Tibial artery (tissue), 4 donors: ENCODE data around the gene MACF1.

ENCODE experiments used
- DNase-seq, 2 donors: peaks; one replicate each; pipeline ENCODE4 v3.0.0-alpha.2; 2019
- H3K27ac ChIP-seq, 2 donors: fragments of 200-600 bp; sonication (generic) in 1 of 2; 1 replicate in 1 of 2; 2 replicates in 1 of 2; pipeline ENCODE4 v1.5.1; 2018 to 2019; ENCODE audit warnings: mild to moderate bottlenecking in 1 of 2
- H3K27me3 ChIP-seq, 2 donors: fragments of 200-600 bp; sonication (generic) in 1 of 2; one replicate each; pipeline versions ENCODE4 v1.5.1 to v1.6.0; 2016 to 2019
- H3K36me3 ChIP-seq, 3 donors: fragments of 200-600 bp; sonication (generic) in 2 of 3; one replicate each; pipeline ENCODE4 v1.5.1; 2016 to 2019; ENCODE audit warnings: mild to moderate bottlenecking in 2 of 3
- H3K4me1 ChIP-seq, 4 donors: fragments of 200-600 bp; sonication (generic) in 2 of 4; 1 replicate in 3 of 4; 2 replicates in 1 of 4; pipeline ENCODE4 v1.5.1; 2016 to 2019
- H3K4me3 ChIP-seq, 2 donors: fragments of 200-600 bp; sonication (generic) in 1 of 2; 1 replicate in 1 of 2; 2 replicates in 1 of 2; pipeline ENCODE4 v1.5.1; 2018 to 2019; ENCODE audit warnings: mild to moderate bottlenecking in 2 of 2
- H3K9me3 ChIP-seq, 3 donors: fragments of 200-600 bp; sonication (generic) in 1 of 3; one replicate each; pipeline ENCODE4 v1.5.1; 2016 to 2019
- intact Hi-C: fragments of 100-400 bp; cut with DNase I; formaldehyde crosslinking; loops from one replicate; pipeline ENCODE4 v1.15.0; 2023; ENCODE audit warnings: low total_unique reads
- TF ChIP-seq, protein P1 (sequence below), 2 experiments: fragments of 200-600 bp in 1 of 2; fragments of 450-650 bp in 1 of 2; IDR thresholded peaks; one replicate each; pipeline ENCODE4 v1.5.1; 2017 to 2019; ENCODE audit warnings: antibody characterized with exemption in 2 of 2, mild to moderate bottlenecking in 1 of 2, moderate library complexity in 1 of 2

MACF1 gene

GRCh38 chr1:39483276-39483675 is 278.8 kb downstream of the MACF1 start:
- peaks cover 0 to 5% (median 0%) of the 10 kb centered on the region in 4 donors for H3K4me1 ChIP-seq

GRCh38 chr1:39484564-39484963 is 280.1 kb downstream of the MACF1 start:
- intact Hi-C loops: no loop called here
- Histone ChIP-seq H3K36me3 (peaks cover 55 to 86% (median 74%) of the 10 kb centered on the region in 3 donors), H3K4me1 (peaks cover 0 to 5% (median 0%) of the 10 kb centered on the region in 4 donors), H3K27ac (no peak overlapping the region), H3K4me3 (no peak overlapping the region), H3K9me3 (no peaks in the 10 kb centered on the region), H3K27me3 (no peaks in the 10 kb centered on the region)
- TF ChIP-seq, protein P1, sequence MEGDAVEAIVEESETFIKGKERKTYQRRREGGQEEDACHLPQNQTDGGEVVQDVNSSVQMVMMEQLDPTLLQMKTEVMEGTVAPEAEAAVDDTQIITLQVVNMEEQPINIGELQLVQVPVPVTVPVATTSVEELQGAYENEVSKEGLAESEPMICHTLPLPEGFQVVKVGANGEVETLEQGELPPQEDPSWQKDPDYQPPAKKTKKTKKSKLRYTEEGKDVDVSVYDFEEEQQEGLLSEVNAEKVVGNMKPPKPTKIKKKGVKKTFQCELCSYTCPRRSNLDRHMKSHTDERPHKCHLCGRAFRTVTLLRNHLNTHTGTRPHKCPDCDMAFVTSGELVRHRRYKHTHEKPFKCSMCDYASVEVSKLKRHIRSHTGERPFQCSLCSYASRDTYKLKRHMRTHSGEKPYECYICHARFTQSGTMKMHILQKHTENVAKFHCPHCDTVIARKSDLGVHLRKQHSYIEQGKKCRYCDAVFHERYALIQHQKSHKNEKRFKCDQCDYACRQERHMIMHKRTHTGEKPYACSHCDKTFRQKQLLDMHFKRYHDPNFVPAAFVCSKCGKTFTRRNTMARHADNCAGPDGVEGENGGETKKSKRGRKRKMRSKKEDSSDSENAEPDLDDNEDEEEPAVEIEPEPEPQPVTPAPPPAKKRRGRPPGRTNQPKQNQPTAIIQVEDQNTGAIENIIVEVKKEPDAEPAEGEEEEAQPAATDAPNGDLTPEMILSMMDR (IDR thresholded peaks at IDR 0.05): no peak
- DNase-seq: no peak

More at GRCh38 chr1:39483276-39483675, 278.8 kb downstream of the MACF1 start:
- Histone ChIP-seq H3K27ac (no peak overlapping the region), H3K9me3 (no peaks in the 10 kb centered on the region), H3K27me3 (no peaks in the 10 kb centered on the region), H3K4me3 (no peak overlapping the region), H3K36me3 (peaks cover 59 to 99% (median 86%) of the 10 kb centered on the region in 3 donors)
- TF ChIP-seq, protein P1 (IDR thresholded peaks at IDR 0.05): no peak
- intact Hi-C loops: no loop called here
- no peak for DNase-seq

DNA sequence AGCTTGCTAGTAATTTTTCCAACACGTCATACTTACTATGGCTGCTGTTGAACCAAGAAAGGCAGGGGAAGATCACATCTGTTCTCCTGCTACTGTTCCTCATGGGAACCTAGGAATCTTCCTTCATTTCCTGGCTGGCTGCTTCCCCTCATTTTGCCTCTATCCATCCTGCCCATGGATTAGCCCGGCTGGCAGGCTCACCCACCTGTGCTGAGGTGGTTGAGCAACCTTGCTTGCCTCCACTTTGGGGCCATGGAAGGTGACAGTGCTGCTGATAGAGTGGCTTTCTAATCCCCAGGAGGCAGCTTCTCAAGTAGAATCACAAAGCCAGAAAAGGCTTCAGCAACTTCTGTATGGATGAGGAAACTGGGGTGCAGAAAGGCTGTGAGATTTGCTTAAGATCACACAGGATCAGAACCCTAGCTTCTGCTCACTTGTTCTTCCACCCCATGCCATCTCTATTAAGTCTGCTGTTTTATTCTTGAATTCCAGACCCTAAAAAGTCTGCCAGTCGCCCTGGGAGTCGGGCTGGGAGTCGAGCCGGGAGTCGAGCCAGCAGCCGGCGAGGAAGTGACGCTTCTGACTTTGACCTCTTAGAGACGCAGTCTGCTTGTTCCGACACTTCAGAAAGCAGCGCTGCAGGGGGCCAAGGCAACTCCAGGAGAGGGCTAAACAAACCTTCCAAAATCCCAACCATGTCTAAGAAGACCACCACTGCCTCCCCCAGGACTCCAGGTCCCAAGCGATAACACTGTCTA is 280.7 kb downstream of the MACF1 start:
- Histone ChIP-seq H3K27ac (peak overlapping the region in 1 of 2 donors; percentile 35), H3K4me1 (peaks cover 0 to 5% (median 0%) of the 10 kb centered on the region in 4 donors), H3K36me3 (peaks cover 51 to 79% (median 68%) of the 10 kb centered on the region in 3 donors), H3K27me3 (no peaks in the 10 kb centered on the region), H3K9me3 (no peaks in the 10 kb centered on the region), H3K4me3 (no peak overlapping the region)
- intact Hi-C loops: no loop called here
- TF ChIP-seq, protein P1 (IDR thresholded peaks at IDR 0.05): no peak
- DNase-seq: no peak

- Histone ChIP-seq H3K9me3 (no peaks in the 10 kb centered on the region), H3K4me1 (peaks cover 0 to 22% (median 13%) of the 10 kb centered on the region in 4 donors), H3K36me3 (peaks cover 31 to 51% (median 47%) of the 10 kb centered on the region in 3 donors), H3K27ac (no peak overlapping the region), H3K27me3 (peaks cover 0 to 21% of the 10 kb centered on the region in 2 donors), H3K4me3 (no peak overlapping the region)
- TF ChIP-seq, protein P1 (IDR thresholded peaks at IDR 0.05): no peak
- intact Hi-C loops: no loop called here
- DNase-seq: no peak
Observed at GRCh38 chr1:39488012-39488545, 283.6 kb downstream of the MACF1 start.

GRCh38 chr1:39488793-39489566 is 284.5 kb downstream of the MACF1 start:
- Histone ChIP-seq H3K36me3 (peaks cover 31 to 42% (median 38%) of the 10 kb centered on the region in 3 donors), H3K4me1 (peaks cover 0 to 22% (median 13%) of the 10 kb centered on the region in 4 donors), H3K27me3 (peaks cover 0 to 25% of the 10 kb centered on the region in 2 donors), H3K4me3 (no peak overlapping the region), H3K9me3 (no peaks in the 10 kb centered on the region), H3K27ac (no peak overlapping the region)
- TF ChIP-seq, protein P1 (IDR thresholded peaks at IDR 0.05): no peak
- no peak for DNase-seq
- intact Hi-C loops: no loop called here
